Tibial artery (tissue), 4 donors: ENCODE data around the gene UROS.

Experiments
- DNase-seq, 2 donors: peaks; one replicate each; pipeline ENCODE4 v3.0.0-alpha.2; 2019
- H3K27ac ChIP-seq, 2 donors: fragments of 200-600 bp; sonication (generic) in 1 of 2; 1 replicate in 1 of 2; 2 replicates in 1 of 2; pipeline ENCODE4 v1.5.1; 2018 to 2019; ENCODE audit warnings: mild to moderate bottlenecking in 1 of 2
- H3K27me3 ChIP-seq, 2 donors: fragments of 200-600 bp; sonication (generic) in 1 of 2; one replicate each; pipeline versions ENCODE4 v1.5.1 to v1.6.0; 2016 to 2019
- H3K36me3 ChIP-seq, 3 donors: fragments of 200-600 bp; sonication (generic) in 2 of 3; one replicate each; pipeline ENCODE4 v1.5.1; 2016 to 2019; ENCODE audit warnings: mild to moderate bottlenecking in 2 of 3
- H3K4me1 ChIP-seq, 4 donors: fragments of 200-600 bp; sonication (generic) in 2 of 4; 1 replicate in 3 of 4; 2 replicates in 1 of 4; pipeline ENCODE4 v1.5.1; 2016 to 2019
- H3K4me3 ChIP-seq, 2 donors: fragments of 200-600 bp; sonication (generic) in 1 of 2; 1 replicate in 1 of 2; 2 replicates in 1 of 2; pipeline ENCODE4 v1.5.1; 2018 to 2019; ENCODE audit warnings: mild to moderate bottlenecking in 2 of 2
- H3K9me3 ChIP-seq, 3 donors: fragments of 200-600 bp; sonication (generic) in 1 of 3; one replicate each; pipeline ENCODE4 v1.5.1; 2016 to 2019
- intact Hi-C: fragments of 100-400 bp; cut with DNase I; formaldehyde crosslinking; loops from one replicate; pipeline ENCODE4 v1.15.0; 2023; ENCODE audit warnings: low total_unique reads
- TF ChIP-seq, protein P1 (sequence below), 2 experiments: fragments of 200-600 bp in 1 of 2; fragments of 450-650 bp in 1 of 2; IDR thresholded peaks; one replicate each; pipeline ENCODE4 v1.5.1; 2017 to 2019; ENCODE audit warnings: antibody characterized with exemption in 2 of 2, mild to moderate bottlenecking in 1 of 2, moderate library complexity in 1 of 2

Gene UROS

DNA sequence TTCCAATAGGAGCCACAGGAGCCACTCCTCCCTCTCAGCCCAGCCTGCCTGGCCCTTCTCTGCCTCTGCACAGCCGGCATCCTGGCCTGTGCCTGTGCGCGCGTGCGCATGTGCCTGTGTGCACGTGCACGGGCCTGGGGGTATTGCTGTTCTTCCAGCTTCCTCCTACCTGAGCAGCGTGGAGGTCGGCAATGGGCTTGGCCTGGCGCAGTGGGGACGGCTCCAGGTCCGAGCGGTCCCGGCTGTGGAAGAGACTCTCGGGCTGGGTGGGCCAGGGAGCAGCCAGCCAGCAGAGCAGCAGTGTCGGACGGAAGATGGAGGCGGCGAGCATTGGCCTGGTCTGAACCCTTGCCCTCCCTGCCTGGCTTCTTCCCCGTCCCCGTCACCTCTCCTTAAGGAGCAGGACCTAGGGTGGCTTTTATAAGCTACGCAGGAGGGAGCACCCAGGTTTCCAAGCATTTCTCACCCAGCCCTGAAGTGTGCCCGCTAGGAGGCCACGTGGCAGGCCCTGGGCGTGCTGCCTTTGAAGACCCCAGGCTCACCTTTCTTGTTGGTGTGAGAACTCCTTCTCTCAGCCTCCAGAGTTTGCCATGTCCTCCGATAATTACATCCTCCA is 47.5 kb downstream of the UROS start, which contains the start of gene MMP21:
TSS of gene MMP21 (minus strand) at position 331 of the 616 bp plus-strand sequence. CDS start at position 331, 0 bp downstream.
- TF ChIP-seq, protein P1, sequence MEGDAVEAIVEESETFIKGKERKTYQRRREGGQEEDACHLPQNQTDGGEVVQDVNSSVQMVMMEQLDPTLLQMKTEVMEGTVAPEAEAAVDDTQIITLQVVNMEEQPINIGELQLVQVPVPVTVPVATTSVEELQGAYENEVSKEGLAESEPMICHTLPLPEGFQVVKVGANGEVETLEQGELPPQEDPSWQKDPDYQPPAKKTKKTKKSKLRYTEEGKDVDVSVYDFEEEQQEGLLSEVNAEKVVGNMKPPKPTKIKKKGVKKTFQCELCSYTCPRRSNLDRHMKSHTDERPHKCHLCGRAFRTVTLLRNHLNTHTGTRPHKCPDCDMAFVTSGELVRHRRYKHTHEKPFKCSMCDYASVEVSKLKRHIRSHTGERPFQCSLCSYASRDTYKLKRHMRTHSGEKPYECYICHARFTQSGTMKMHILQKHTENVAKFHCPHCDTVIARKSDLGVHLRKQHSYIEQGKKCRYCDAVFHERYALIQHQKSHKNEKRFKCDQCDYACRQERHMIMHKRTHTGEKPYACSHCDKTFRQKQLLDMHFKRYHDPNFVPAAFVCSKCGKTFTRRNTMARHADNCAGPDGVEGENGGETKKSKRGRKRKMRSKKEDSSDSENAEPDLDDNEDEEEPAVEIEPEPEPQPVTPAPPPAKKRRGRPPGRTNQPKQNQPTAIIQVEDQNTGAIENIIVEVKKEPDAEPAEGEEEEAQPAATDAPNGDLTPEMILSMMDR (IDR thresholded peaks at IDR 0.05) = no peak
- intact Hi-C loops = no loop called here
- no peak within 1 kb of the TSS for H3K27ac ChIP-seq
- DNase-seq = no peak
- H3K27me3 ChIP-seq = peaks cover 0 to 3% of the 10 kb centered on the region in 2 donors
- no peaks in the 10 kb centered on the region for H3K9me3 ChIP-seq
- H3K4me3 ChIP-seq = no peak within 1 kb of the TSS
- no peaks in the 10 kb centered on the region for H3K4me1 ChIP-seq
- no peaks in the 10 kb centered on the region for H3K36me3 ChIP-seq

DNA sequence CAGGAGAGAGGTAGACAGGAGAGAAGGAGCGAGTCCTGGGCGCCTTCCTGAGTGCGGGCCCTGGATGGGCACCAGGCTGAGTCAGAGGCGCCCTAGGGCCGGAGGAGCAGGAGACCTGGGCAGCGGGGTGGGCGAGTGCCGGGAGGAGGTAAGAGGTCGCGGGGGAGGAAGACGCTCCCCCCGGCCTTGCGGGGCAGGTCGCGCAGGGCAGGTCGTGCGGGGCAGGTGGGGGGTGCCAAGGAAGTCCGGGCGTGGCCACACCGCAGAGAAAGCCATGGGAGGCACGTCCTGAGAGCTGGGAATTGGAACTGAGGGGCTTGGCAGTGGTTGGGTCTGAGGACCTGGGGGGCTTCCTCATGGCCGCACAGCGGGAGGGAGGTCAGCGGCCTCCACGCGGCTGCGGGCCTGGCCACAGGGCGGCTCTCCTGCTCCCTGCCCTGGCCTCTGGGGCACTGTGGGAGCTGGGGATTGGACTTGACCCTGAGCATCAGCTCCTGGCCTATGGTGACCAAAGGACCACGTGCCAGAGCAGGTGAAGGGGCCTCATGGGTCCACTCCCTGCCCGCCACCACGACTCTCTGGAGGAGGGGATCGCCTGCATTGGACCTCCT is 48.4 kb downstream of the UROS start:
- H3K36me3 ChIP-seq = no peaks in the 10 kb centered on the region
- peaks cover 0 to 3% of the 10 kb centered on the region in 2 donors for H3K27me3 ChIP-seq
- TF ChIP-seq, protein P1 (IDR thresholded peaks at IDR 0.05) = no peak
- no peak for DNase-seq
- intact Hi-C loops = no loop called here
- H3K4me1 ChIP-seq = no peaks in the 10 kb centered on the region
- no peak overlapping the region for H3K4me3 ChIP-seq
- H3K27ac ChIP-seq = no peak overlapping the region
- H3K9me3 ChIP-seq = no peaks in the 10 kb centered on the region

DNA sequence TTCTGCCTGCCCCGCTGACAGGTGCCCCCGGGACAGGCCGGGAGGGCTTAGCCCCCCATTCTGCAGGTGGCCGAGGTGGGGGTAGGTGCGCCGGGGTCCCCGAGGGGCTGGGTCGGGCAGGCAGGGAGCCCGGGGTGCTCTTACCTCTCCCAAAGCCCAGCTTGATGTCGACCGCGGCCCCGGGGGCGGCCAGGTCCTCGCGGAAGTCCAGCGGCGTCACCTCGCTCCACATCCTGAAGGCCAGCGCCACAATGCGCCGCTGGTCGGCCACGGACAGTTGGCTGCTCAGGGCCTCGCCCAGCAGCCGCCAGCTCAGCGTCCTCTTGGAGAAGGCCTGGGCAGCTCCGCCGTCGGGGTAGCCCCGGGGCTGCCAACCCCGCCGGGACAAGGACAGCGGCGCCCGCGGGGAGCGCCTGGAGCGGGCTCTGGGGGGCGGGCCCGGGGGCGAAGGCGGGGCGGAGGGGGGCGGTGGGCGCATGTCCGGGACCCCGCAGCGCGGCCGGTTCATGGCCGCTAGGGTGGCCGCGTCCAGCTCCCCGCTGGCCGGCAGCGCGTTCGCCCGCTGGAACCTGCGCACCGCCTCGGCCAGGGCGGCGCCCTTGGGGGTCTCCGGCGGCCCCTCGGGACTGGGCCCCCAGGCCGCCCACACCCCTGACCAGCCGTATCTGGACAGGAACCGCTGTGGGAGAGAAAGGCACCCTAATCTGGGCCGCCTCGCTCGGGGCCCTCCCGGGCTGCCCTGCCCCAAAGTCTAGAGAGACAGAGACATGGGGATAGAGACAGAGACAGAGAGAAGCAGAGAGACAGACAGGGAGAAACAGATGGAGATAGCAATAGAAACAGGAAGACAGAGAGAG is 49.1 kb downstream of the UROS start:
- H3K27ac ChIP-seq = no peak overlapping the region
- H3K9me3 ChIP-seq = no peaks in the 10 kb centered on the region
- DNase-seq = no peak
- intact Hi-C loops = no loop called here
- TF ChIP-seq, protein P1 (IDR thresholded peaks at IDR 0.05) = no peak
- H3K27me3 ChIP-seq = peaks cover 0 to 3% of the 10 kb centered on the region in 2 donors
- peaks cover 0 to 4% (median 0%) of the 10 kb centered on the region in 4 donors for H3K4me1 ChIP-seq
- no peaks in the 10 kb centered on the region for H3K36me3 ChIP-seq
- H3K4me3 ChIP-seq = no peak overlapping the region

DNA sequence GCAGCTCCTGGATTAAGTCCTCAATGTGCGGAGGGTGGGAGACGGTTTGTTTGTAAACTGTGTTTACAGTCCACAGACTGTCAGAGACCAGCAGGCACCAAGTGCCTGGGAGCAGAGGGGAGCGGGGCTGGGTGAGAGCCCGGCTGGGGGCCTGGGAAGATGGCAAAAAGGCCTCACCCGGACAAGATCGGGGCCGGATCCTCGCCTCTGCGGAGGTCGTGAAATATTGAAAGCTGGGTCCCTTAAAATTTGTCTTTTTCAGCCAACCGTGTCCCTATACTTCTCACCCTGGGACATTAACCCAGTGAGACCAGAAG is 50.2 kb downstream of the UROS start:
- DNase-seq = no peak
- intact Hi-C loops = no loop called here
- TF ChIP-seq, protein P1 (IDR thresholded peaks at IDR 0.05) = no peak
- Histone ChIP-seq H3K9me3 (no peaks in the 10 kb centered on the region), H3K27me3 (peaks cover 0 to 3% of the 10 kb centered on the region in 2 donors), H3K4me3 (no peak overlapping the region), H3K27ac (no peak overlapping the region), H3K4me1 (peaks cover 0 to 15% (median under 1%) of the 10 kb centered on the region in 4 donors), H3K36me3 (no peaks in the 10 kb centered on the region)

DNA sequence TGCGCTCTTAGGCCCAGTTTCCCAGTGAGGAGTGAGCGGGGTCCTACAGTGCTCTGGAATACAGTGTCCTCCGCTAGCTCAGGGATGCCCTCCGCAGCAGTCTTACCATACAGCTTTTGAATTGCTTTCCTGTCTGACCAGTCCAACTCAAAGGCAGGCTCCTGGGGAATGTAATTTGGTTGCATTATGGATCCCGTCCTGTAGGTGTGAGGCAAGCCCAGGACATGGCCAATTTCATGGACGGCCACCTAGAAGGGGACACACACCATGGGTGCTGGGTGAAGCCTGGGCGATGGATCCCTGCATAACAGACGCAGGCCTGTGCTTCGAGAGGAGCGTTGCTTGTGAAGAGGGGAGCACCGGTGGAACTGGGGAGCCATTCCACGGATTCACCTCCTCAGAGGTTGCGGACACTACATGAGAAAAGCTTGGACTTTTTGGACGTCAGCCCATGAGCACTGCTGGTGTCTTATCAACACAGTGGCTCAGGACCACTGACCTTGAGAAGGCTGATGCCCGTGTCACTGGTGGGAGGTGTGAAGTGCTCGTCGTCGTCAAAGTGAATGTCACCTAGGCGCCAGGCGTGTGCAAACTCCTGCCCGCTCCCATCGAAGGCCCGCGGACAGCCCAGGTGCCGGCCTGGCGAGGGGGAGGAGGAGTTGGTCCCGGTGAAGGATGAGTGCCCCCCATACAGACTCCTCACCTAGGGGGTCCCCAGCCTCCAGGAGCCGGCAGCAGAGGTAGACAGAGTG is 50.8 kb downstream of the UROS start:
- intact Hi-C loops = no loop called here
- Histone ChIP-seq H3K27ac (no peak overlapping the region), H3K9me3 (no peaks in the 10 kb centered on the region), H3K27me3 (peaks cover 0 to 3% of the 10 kb centered on the region in 2 donors), H3K36me3 (no peaks in the 10 kb centered on the region), H3K4me1 (peaks cover 0 to 17% (median 2%) of the 10 kb centered on the region in 4 donors), H3K4me3 (no peak overlapping the region)
- DNase-seq = no peak
- TF ChIP-seq, protein P1 (IDR thresholded peaks at IDR 0.05) = no peak
